Stimulated activated CD8-positive, alpha-beta memory T cell treated with anti-CD3 and anti-CD28 coated beads, Interleukin-4, amount 100 ng/mL, for 24 hours (primary cell): ENCODE data around the gene TRIM6.
"Not testable (repeated sequence)": the region's sequence is repeated elsewhere in the genome, so short reads cannot be mapped to it uniquely, and the experiment has no call there.

Experiments used
- DNase-seq: peaks from one replicate; pipeline ENCODE4 v3.0.0-alpha.2; 2020; ENCODE audit warnings: low read depth

Gene TRIM6

DNA sequence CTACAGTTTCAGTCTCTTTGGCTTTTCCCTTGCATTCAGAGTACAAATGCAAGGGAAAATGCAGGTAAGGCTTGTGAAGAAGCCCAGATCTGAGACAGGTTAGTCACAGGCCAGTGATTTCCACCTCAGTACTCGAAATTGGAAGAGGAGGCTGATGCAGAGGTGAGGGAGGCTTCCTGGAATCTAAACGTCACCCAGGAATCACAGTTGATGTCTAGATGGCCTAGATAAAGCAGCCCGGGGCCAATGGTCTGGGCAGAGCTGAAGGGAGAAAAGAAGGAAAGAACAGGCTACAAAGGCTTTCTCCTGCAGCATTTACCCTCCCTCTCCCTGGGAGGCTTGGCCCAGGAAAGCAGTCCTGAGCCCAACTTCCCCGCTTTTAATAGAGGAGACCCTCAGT is 8.5 kb downstream of the TRIM6 start:
- no peak for DNase-seq

GRCh38 chr11:5605849-5606248 is 9.4 kb downstream of the TRIM6 start:
- DNase-seq = no peak

DNA sequence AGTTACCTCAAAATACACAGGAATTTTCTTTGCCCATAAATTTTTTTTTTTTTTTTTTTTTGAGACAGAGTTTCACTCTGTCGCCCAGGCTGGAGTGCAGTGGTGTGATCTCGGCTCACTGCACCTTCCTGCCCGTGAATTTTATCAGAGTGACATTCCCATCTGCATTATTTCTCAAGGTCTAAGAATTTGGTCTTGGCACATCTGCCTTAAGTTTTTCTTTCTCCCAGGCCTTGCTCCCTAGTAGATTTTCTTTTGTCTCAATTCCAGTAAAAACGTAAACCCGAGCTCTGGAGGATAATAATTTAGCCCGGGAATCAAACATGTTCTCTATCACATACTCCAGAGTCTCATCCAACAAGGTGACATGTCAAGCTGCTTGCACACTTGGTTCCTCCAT is 12.4 kb downstream of the TRIM6 start:
- no peak for DNase-seq

DNA sequence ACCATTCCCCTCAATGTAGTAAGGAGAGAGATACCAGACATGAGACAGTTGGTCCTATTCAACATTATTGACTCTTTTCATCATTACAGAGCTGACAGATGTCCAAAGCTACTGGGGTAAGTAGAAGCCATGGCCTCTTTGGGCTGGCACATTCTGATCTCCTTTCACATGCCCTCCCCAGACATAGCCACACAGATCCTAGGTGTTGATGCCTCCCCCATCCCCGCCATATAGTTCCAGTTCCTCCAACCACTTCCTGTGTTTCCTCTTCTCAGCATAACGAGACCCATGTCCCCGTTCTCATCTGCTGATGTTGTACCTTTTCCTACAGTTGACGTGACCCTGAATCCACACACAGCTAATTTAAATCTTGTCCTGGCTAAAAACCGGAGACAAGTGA is 14.0 kb downstream of the TRIM6 start:
- no peak for DNase-seq

DNA sequence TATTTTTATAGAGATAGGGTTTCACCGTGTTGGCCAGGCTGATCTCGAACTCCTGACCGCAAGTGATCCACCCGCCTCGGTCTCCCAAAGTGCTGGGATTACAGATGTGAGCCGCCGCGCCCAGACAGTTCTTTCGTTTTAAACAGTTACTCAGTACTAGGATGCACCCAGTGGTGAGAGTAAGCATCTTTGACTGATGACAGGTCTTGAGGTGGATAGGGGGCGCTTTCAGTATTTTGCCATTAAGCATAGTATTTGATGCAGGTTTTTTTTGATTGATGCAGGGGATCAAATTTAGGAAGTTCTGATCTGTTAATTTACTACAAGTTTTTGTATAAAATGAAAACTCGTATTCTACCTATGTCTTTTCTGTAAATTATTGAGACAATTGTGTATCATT is 15.2 kb downstream of the TRIM6 start:
- no peak for DNase-seq

DNA sequence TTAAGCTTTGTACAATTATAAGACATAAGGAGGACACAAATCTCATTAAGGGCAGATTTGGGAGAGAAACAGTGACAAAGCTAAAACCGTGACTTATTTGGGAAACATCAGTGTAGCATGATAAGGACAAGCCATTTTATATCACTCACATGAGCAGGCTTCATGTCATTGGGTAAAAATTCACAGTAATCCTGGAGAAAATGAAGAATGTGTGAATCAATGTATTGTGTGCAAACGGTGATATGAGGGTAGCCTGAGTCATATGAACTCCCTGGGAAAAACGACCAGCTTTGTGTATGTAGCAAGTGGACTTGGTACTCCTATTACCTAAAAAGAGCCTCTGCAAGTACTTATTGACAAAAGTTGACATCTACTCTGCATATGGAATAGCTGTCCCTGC is 22.4 kb downstream of the TRIM6 start:
- DNase-seq = no peak

DNA sequence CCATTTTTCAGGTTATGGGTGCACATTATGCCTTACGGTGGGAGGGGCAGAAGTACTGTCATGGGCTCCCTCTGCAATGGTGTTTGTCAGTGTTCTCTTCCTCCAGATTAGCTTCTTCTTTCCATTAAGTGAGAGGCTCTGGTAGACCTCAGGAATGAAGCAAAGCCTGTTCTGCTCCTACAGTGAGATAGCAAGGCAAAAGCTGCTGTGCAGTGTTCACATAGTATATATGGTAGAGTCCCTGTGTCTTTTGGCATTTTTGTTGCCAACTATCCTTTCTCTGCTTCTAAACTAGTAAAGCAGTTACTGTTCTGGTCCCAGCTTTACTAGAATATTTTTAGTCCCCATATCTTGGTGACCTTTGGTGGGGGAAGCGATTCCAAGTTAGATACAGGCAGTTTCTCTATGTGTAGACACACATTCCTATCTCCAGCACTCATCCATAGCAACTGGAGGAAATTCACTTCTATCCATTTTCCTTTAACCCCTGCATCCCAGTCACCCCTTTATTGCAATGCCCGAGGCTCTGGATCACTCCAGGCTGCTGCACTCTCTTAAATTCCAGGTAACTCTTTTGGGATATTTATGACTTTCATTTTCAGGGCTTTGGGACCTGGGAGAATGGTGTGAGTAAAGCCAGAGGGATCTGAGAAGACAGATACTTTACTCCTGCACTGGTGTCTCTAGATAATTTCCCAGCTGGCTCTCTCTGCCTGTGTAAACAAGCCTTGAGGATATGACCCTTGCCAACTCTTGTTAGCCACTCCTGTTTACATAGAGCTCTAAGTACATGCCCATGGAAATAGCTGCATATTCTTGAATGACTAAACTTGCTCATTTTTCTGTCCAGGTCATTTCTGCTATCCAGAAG is 24.4 kb downstream of the TRIM6 start:
- no peak for DNase-seq

GRCh38 chr11:5621580-5621979 is 25.1 kb downstream of the TRIM6 start:
- no peak for DNase-seq

DNA sequence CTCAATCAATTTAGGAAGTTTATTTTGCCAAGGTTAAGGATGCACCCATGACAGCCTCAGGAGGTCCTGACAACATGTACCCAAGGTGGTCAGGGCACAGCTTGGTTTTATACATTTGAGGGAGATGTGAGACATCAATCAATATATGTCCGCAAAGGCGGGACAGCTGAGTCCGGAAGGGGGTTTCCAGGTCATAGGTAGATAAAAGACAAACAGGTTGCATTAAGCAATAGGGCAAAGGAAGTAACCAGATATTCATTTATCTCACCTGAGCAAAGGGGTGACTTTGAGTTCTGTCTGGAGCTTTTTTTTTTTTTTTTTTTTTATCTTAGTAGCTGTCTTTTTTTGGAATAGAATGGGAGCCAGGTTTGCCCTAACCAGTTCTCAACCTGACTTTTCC is 26.4 kb downstream of the TRIM6 start:
- DNase-seq = no peak

DNA sequence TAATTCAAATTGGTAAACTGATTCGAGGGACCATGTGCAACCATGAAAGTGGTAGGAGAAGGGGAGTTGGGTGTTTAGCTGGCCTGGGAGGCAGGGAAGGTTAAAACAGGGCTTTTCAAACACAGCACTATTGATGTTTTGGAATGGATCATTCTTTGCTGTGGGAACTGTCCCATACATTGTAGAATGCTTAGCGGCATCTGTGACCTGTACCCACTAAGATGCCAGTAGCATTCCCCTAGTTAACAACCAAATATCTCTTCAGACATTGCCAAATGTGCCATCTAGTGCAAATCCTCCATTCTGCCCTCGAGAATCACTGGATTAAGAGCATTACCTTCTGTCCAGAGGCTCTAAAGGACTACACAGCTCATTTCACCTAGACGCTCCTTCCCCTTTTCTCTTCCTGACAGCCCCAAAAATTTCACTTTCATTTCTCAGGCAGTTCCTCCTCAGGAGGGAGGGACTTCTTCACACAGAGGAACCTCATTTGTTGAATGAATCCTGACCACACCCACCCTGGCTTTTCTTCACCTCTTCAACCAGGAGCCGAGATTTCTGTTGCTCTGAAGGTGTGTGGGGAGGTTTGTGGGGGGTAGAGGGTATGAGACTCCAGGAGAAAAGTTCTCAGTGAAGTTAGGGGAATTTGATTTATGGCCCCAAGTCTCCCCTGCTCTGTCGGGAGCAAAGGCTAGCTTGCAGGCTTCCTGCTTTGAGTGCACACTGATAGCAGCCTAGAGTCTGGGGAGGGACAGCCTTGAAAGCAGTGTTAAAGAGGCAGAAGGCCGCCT is 28.2 kb downstream of the TRIM6 start, which contains the start of gene TRIM34:
TSS of gene TRIM34 (plus strand) at position 513 of the 791 bp plus-strand sequence. CDS start 7,331 bp downstream, outside the sequence.
- DNase-seq = peak; percentile 15

DNA sequence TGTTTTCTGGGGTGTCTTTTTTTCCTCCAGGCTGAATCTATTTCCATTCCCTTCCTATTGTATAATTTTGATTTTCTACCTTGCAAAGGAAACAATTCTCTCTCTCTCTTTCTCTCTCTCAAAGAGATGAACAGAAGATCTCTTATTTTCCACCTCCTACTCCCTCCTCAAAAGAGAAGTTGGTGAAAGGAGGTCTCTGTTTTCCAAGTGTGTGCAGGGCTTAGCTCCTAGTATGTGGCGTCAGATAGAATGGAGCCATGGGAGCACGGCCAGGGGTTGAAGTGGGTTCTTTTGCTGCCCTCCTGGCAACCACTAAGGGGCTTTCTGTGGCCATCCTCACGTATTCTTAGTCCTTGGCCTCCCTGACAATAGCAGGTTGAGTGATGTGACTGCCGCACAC is 28.8 kb downstream of the TRIM6 start:
- no peak for DNase-seq

- DNase-seq = no peak
Measured at GRCh38 chr11:5626196-5626595, 29.8 kb downstream of the TRIM6 start.

DNA sequence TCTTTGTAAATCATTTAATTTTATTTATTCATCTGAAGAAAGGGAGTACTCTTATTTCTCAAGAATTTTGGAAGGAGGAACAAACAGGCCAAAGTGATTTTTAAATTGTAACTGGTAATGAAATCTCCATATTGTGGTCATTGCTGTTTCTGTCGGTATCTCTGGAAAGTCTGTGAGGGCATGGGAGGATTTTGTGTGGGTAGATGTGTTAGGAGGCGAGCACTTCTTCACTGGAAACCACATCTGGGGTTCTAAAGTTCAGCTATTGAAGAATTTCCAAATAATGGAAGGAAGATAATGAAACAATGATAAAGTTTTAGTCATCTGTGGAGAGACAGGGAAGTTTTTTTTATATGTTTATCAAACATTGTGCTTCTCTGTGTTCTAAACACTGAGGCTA is 35.0 kb downstream of the TRIM6 start:
- no peak for DNase-seq

DNA sequence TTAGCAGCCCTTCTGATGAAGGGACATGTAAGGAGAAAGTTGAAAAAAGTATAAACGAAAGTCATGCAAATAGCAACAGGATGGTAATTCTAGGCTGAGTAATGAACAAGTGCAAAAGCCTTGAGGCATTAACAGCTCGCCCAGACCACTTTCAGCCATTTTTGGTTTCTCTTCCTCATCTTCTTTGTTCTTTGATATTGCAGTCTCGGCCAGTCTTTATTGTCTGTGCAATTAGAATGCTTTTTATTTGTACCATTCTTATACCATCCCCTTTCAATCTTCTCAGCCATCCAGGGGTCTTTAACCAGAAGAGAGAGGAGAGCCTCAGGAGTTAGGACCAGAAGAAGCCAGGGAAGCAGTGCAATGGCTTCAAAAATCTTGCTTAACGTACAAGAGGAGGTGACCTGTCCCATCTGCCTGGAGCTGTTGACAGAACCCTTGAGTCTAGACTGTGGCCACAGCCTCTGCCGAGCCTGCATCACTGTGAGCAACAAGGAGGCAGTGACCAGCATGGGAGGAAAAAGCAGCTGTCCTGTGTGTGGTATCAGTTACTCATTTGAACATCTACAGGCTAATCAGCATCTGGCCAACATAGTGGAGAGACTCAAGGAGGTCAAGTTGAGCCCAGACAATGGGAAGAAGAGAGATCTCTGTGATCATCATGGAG is 35.7 kb downstream of the TRIM6 start:
- DNase-seq = no peak

DNA sequence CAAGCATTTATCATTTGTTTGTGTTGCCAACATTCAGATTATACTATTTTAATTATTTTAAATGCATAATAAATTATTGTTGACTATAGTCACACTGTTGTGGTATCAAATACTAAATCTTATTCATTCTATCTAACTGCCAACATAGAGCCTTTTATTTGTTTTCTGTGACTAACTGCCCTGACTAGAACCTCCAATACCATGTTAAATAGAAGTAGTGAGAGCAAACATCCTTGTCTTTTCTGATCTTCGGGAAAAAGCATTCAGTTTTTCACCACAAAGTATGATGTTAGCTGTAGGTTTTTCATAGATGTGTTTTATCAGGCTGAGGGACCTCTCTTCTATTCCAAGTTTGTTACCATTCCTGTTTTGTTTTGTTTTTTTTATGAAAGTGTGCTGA is 43.5 kb downstream of the TRIM6 start:
- no peak for DNase-seq

DNA sequence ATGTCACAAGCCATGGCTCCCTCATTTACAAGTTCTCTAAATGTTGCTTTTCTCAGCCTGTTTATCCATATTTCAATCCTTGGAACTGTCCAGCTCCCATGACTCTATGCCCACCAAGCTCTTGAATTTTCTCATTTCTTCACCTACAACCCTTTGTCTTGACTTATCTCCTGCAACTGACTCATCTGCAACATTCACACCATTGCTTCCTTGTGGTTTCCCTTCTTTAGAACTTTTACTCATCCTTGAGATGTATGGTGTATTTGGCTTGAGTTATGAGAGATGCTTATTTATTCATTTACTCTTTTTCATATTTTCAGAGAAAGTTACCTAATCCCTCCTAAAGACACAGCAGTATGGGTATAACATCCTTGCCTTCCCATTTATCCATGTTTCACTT is 47.1 kb downstream of the TRIM6 start:
- DNase-seq = no peak

GRCh38 chr11:5646139-5646538 is 49.7 kb downstream of the TRIM6 start:
- DNase-seq = no peak

DNA sequence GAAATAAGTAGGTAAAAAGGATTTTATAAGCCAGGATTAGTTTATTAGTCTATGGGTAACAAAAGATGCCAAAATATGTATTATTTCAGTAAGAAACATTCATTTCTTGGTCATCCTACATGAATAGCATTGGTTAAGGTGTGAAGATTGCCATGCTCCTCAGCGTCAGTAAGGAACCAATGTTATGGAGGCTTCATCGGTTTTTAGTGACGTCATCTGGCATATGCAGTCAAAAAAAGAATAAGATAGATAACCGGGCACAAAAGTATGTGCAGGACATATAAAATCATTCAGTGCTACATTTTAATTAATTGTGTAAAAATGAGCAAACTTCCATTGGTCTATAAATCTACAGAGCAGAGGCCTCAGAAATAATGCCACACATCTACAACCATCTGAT is 59.0 kb downstream of the TRIM6 start:
- no peak for DNase-seq

DNA sequence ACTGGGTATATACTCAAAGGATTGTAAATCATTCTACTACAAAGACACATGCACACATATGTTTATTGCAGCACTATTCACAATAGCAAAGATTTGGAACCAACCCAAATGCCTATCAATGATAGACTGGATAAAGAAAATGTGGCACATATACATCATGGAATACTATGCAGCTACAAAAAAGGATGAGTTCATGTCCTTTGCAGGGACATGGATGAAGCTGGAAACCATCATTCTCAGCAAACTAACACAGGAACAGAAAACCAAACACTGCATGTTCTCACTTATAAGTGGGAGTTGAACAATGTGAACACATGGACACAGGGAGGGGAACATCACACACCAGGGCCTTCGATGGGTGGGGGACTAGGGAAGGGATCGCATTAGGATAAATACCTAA is 60.5 kb downstream of the TRIM6 start:
- not testable (repeated sequence) for DNase-seq

DNA sequence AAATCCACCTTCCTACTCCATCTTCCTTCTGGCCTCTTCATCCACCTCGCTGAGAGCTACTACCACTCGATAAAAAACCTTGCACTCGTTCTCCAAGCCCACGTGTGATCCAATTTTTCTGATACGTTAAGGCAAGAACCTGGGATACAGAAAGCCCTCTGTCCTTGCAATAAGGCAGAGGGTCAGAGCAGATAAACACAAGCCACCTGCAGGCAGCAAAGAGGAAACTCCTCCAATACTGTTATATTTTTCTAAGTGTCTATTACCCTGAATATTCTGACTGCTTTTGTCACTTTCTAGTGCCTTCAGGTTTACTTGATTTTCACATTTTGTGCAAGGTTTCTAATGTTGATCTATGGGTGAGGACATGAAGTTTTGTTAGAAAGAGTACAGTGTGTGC is 61.9 kb downstream of the TRIM6 start:
- DNase-seq = no peak
